SK-N-DZ (cell line): ENCODE results near the gene ITGA2.

Source experiments
- DNase-seq: peaks from one replicate; pipeline ENCODE4 v3.0.0-alpha.2; 2015; ENCODE audit warnings: low spot score

ITGA2 gene

GRCh38 chr5:53055365-53055764 is 66.2 kb downstream of the ITGA2 start:
- no peak for DNase-seq

GRCh38 chr5:53059281-53059680 is 70.1 kb downstream of the ITGA2 start:
- DNase-seq, result no peak

GRCh38 chr5:53063176-53063575 is 74.0 kb downstream of the ITGA2 start:
- DNase-seq, result no peak

GRCh38 chr5:53063791-53064190 is 74.6 kb downstream of the ITGA2 start:
- no peak for DNase-seq

- no peak for DNase-seq
Measured at GRCh38 chr5:53066088-53066487, 76.9 kb downstream of the ITGA2 start.

GRCh38 chr5:53067641-53068040 is 78.5 kb downstream of the ITGA2 start:
- DNase-seq, result no peak

- DNase-seq, result no peak
Measured at GRCh38 chr5:53068291-53068836, 79.2 kb downstream of the ITGA2 start.

- DNase-seq, result no peak
Measured at GRCh38 chr5:53069626-53070025, 80.5 kb downstream of the ITGA2 start.

- no peak for DNase-seq
Measured at GRCh38 chr5:53071298-53071697, 82.1 kb downstream of the ITGA2 start.

- no peak for DNase-seq
Measured at GRCh38 chr5:53071738-53072137, 82.6 kb downstream of the ITGA2 start.

- DNase-seq, result no peak
Measured at GRCh38 chr5:53073348-53073747, 84.2 kb downstream of the ITGA2 start.

GRCh38 chr5:53076014-53076583 is 86.9 kb downstream of the ITGA2 start:
- no peak for DNase-seq

GRCh38 chr5:53080271-53080670 is 91.1 kb downstream of the ITGA2 start:
- DNase-seq, result no peak

- no peak for DNase-seq
Measured at GRCh38 chr5:53083927-53084326, 94.8 kb downstream of the ITGA2 start.

GRCh38 chr5:53084546-53085255 is 95.5 kb downstream of the ITGA2 start:
- DNase-seq, result no peak

- DNase-seq, result no peak
Measured at GRCh38 chr5:53087171-53087570, 98.0 kb downstream of the ITGA2 start.

- no peak for DNase-seq
Measured at GRCh38 chr5:53087621-53088121, 98.5 kb downstream of the ITGA2 start.

GRCh38 chr5:53089481-53089991 is 100.4 kb downstream of the ITGA2 start:
- DNase-seq, result no peak

GRCh38 chr5:53090229-53090628 is 101.1 kb downstream of the ITGA2 start:
- no peak for DNase-seq

- no peak for DNase-seq
Measured at GRCh38 chr5:53091289-53091688, 102.1 kb downstream of the ITGA2 start.

GRCh38 chr5:53092242-53092641 is 103.1 kb downstream of the ITGA2 start:
- no peak for DNase-seq

- DNase-seq, result no peak
Measured at GRCh38 chr5:53095217-53095616, 106.1 kb downstream of the ITGA2 start.
